ACHN (cell line): ENCODE measurements around the gene RPS3.
"Not testable (repeated sequence)": the region's sequence is repeated elsewhere in the genome, so short reads cannot be mapped to it uniquely, and the experiment has no call there.

Experiments
- DNase-seq: peaks from one replicate; pipeline ENCODE4 v3.0.0-alpha.2; 2015
- in situ Hi-C: cut with HindIII; loops from 2 replicates; pipeline ENCODE4 v1.10.0; 2017; ENCODE audit warnings: low sequenced_read_pairs, low pct_ligation_motif_present, low pct_unique_long_range_greater_than_20kb

RPS3 gene

GRCh38 chr11:75375626-75376025 lies 23.7 kb upstream of the RPS3 start:
- in situ Hi-C loops: no loop called here
- DNase-seq: no peak

- in situ Hi-C loops: no loop called here
- DNase-seq: no peak
These were observed 23.1 kb upstream of the RPS3 start for GRCh38 chr11:75376175-75376574.

GRCh38 chr11:75378776-75379175 lies 20.5 kb upstream of the RPS3 start:
- DNase-seq, in situ Hi-C loops: not testable (repeated sequence)

GRCh38 chr11:75380245-75380644 lies 19.1 kb upstream of the RPS3 start:
- DNase-seq: no peak
- in situ Hi-C loops: no loop called here

GRCh38 chr11:75380716-75381420 lies 18.4 kb upstream of the RPS3 start:
- no peak for DNase-seq

GRCh38 chr11:75383246-75383645 lies 16.1 kb upstream of the RPS3 start:
- no peak for DNase-seq
- in situ Hi-C loops: no loop called here

More at GRCh38 chr11:75380716-75381420, 18.4 kb upstream of the RPS3 start:
- in situ Hi-C loops: no loop called here

- in situ Hi-C loops: no loop called here
These were observed 14.8 kb upstream of the RPS3 start for GRCh38 chr11:75384438-75385080.

GRCh38 chr11:75386942-75387630 lies 12.2 kb upstream of the RPS3 start:
- no peak for DNase-seq
- in situ Hi-C loops: no loop called here

More at GRCh38 chr11:75384438-75385080, 14.8 kb upstream of the RPS3 start:
- peak; percentile 56 for DNase-seq

GRCh38 chr11:75387736-75388294 lies 11.5 kb upstream of the RPS3 start:
- no peak for DNase-seq
- in situ Hi-C loops: no loop called here

GRCh38 chr11:75388386-75389275 lies 10.7 kb upstream of the RPS3 start:
- in situ Hi-C loops: no loop called here

GRCh38 chr11:75389276-75389605 lies 10.1 kb upstream of the RPS3 start:
- no peak for DNase-seq
- in situ Hi-C loops: no loop called here

More at GRCh38 chr11:75388386-75389275, 10.7 kb upstream of the RPS3 start:
- DNase-seq: peak; percentile 66

GRCh38 chr11:75389925-75390324 lies 9.4 kb upstream of the RPS3 start:
- DNase-seq: no peak
- in situ Hi-C loops: no loop called here

- DNase-seq: no peak
- in situ Hi-C loops: no loop called here
These were observed 5.1 kb upstream of the RPS3 start for GRCh38 chr11:75394085-75394840.

- in situ Hi-C loops: no loop called here
- DNase-seq: no peak
These were observed 412 bp upstream of the RPS3 start for GRCh38 chr11:75398906-75399305.

GRCh38 chr11:75400146-75400865 lies 988 bp downstream of the RPS3 start:
- in situ Hi-C loops: no loop called here
- DNase-seq: no peak

- in situ Hi-C loops: no loop called here
- no peak for DNase-seq
These were observed 2.9 kb downstream of the RPS3 start for GRCh38 chr11:75402002-75402773.

- in situ Hi-C loops: no loop called here
- no peak for DNase-seq
These were observed 3.7 kb downstream of the RPS3 start for GRCh38 chr11:75403037-75403436.
